Panc1 (cell line): Measurements from ENCODE around the gene SLC9A9.

ENCODE experiments used
- CTCF ChIP-seq: fragments of 450-650 bp; IDR thresholded peaks from 2 replicates; pipeline ENCODE4 v1.5.1; 2017; ENCODE audit warnings: mild to moderate bottlenecking
- POLR2AphosphoS5 ChIP-seq: IDR thresholded peaks from 2 replicates; pipeline ENCODE4 v1.6.1; 2012; ENCODE audit warnings: mild to moderate bottlenecking, low read depth, low read length, moderate library complexity
- REST ChIP-seq, 2 experiments: IDR thresholded peaks; 2 replicates each; pipeline ENCODE4 v1.6.1; 2011 to 2012; ENCODE audit warnings: low read depth in 2 of 2, control low read depth in 1 of 2, low read length in 1 of 2, mild to moderate bottlenecking in 1 of 2, moderate library complexity in 1 of 2; ENCODE audit not compliant: insufficient read depth in 1 of 2
- SIN3A ChIP-seq: IDR thresholded peaks from 2 replicates; pipeline ENCODE4 v1.6.1; 2012; ENCODE audit warnings: low read depth, mild to moderate bottlenecking, low read length, moderate library complexity, borderline replicate concordance; ENCODE audit not compliant: insufficient read depth
- TCF7L2 ChIP-seq: IDR thresholded peaks from 2 replicates; pipeline ENCODE4 v1.6.1; 2011; ENCODE audit warnings: mild to moderate bottlenecking, low read depth, low read length, inconsistent platforms

GRCh38 chr3:143771939-143772338, 76.3 kb downstream of the SLC9A9 start:
- TF ChIP-seq CTCF (no peak), POLR2AphosphoS5 (no peak), SIN3A (no peak), TCF7L2 (no peak), REST (IDR thresholded peaks at IDR 0.05; ENCODE audit: insufficient read depth in 1 of 2, low read depth in 2 of 2, low read length in 1 of 2) (no peak)
